ENCODE measurements around the gene ITGAD.

The ITGAD gene

DNA sequence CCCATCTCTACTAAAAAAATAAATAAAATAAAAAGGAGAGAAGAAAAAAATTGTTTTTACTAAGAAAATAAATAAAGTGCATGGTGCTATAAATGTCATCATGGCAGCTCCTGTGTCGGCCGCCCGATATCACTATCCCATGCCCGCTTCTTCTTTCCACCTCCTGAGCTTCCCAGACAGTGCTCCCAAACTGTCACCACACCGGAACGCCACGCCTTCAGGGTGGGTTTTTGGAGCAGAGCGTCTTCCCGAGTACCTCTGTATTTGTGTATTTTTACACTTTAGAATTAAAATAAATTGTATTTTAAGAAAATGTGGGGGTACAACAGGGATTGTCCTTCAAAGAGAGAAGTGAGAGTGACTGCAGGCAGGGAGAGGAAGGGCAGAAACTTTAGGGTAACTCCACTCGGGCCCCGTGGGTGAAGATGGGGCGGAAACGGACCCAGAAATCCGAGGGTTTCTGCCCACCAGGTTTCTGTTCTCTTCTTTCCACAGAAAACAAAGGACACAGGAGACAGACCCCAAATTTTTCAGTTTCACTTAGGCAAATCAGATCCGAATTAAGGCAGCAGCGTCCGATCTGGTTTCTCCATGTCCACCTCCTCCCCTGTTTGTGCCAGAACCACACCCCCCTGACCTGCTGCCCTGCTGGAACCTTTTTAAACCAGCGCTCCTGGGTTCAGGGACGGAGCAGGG, 41.7 kb upstream of the ITGAD start:
- no peak overlapping the region for H3K4me3 Mint-ChIP-seq
- no peaks in the 10 kb centered on the region for H3K9me3 Mint-ChIP-seq
- TF ChIP-seq, protein P1, sequence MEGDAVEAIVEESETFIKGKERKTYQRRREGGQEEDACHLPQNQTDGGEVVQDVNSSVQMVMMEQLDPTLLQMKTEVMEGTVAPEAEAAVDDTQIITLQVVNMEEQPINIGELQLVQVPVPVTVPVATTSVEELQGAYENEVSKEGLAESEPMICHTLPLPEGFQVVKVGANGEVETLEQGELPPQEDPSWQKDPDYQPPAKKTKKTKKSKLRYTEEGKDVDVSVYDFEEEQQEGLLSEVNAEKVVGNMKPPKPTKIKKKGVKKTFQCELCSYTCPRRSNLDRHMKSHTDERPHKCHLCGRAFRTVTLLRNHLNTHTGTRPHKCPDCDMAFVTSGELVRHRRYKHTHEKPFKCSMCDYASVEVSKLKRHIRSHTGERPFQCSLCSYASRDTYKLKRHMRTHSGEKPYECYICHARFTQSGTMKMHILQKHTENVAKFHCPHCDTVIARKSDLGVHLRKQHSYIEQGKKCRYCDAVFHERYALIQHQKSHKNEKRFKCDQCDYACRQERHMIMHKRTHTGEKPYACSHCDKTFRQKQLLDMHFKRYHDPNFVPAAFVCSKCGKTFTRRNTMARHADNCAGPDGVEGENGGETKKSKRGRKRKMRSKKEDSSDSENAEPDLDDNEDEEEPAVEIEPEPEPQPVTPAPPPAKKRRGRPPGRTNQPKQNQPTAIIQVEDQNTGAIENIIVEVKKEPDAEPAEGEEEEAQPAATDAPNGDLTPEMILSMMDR (IDR thresholded peaks at IDR 0.05; ENCODE audit: unreplicated experiment in 3 of 3) = no peak

GRCh38 chr16:31351942-31352325, 41.2 kb upstream of the ITGAD start:
- TF ChIP-seq, protein P1 (IDR thresholded peaks at IDR 0.05; ENCODE audit: unreplicated experiment in 3 of 3) = no peak
- no peak overlapping the region for H3K27ac Mint-ChIP-seq
- H3K27me3 Mint-ChIP-seq (ENCODE audit: low read depth) = peaks cover 17% of the 10 kb centered on the region
- H3K9me3 Mint-ChIP-seq = no peaks in the 10 kb centered on the region
- no peaks in the 10 kb centered on the region for H3K36me3 Mint-ChIP-seq (ENCODE audit: low read depth)
- peaks cover 6% of the 10 kb centered on the region for H3K4me1 Mint-ChIP-seq
- H3K4me3 Mint-ChIP-seq = no peak overlapping the region

More for the DNA sequence above, 41.7 kb upstream of the ITGAD start:
- Mint-ChIP-seq H3K4me1 (peaks cover 6% of the 10 kb centered on the region), H3K36me3 (ENCODE audit: low read depth) (no peaks in the 10 kb centered on the region), H3K27me3 (ENCODE audit: low read depth) (peaks cover 21% of the 10 kb centered on the region), H3K27ac (no peak overlapping the region)

DNA sequence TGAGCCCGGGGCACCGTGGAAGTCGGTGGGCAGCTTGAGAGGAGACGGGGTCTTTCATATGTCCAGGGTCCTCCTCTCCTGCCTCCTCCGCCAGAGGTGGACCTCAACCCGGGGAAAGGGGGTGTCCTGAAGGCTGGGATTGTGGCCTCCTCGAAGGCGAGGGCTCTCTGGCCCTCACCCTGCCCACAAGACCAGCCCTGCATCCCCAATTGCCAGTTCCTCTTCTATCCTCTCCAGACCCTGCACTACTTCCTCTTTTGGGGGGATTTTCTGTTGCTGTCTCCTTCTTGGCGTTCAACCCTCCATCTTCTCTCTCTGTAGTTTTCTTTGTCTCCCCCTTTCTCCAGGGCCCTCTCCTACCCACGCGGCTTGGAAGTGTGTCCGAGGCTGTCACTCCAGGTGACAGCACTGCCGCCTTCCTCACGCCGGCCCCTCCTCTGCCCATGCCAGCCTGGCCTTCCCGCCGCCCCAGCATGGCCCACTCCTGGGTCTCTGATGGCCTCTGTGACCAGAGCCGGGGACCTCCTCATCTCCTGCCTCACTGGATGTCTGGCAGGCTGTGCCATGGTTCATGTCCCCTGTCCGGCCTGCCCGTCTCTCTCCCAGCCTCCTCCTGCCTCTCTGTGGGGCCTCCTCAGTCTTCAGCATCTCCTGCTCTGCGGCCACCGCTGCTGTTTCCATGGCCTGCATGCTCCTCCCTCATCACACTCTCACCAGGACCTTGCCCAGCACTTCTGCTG, 40.6 kb upstream of the ITGAD start:
- Mint-ChIP-seq H3K27me3 (ENCODE audit: low read depth) (peaks cover 17% of the 10 kb centered on the region), H3K36me3 (ENCODE audit: low read depth) (no peaks in the 10 kb centered on the region), H3K9me3 (no peaks in the 10 kb centered on the region), H3K4me1 (peaks cover 9% of the 10 kb centered on the region), H3K4me3 (no peak overlapping the region), H3K27ac (no peak overlapping the region)
- TF ChIP-seq, protein P1 (IDR thresholded peaks at IDR 0.05; ENCODE audit: unreplicated experiment in 3 of 3) = no peak

DNA sequence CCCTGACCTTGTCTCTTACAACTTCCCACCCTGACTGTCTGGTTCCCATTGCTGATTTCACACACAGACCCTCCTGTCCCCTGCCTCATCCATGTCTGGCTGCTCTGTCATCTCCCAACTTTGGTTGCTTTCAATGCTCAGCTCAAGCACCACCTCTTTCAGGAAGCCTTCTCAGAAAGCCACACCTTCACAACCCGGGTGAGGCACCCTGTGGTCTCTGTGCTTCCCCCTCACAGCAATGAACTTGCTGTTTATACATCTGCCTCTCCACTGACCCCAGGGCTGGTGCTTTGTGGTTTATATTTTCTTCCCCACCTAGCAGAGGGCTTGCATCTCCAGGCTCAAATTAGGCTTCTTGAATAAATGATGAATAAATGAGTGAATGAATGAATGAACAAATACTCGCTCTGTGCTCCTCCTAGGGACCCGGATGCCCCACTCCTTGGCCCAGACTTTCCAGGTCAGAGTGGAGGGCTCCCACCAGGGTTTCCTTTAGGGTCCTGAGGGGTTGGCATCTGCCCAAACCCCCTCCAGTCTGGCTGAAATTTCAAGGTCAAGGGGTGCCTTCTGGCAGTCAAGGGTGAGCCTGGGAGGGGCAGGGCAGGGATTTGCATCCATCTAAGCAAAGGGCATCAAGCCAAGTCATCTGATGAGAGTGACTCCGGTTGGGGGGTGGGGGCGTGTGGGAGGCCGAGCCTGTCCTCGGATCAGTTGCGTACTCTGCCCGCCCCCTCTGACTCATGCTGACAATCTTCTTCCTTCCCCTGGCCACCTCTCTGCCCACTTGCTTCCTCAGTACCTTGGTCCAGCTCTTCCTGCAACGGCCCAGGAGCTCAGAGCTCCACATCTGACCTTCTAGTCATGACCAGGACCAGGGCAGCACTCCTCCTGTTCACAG, 38.5 kb upstream of the ITGAD start, which contains the start of gene ITGAX:
Gene ITGAX, plus strand, starts transcription at position 783 of the 898 bp plus-strand sequence. Its CDS starts 79 bp downstream, at position 862.
- H3K4me3 Mint-ChIP-seq = no peak within 1 kb of the TSS
- peaks cover 11% of the 10 kb centered on the region for H3K27me3 Mint-ChIP-seq (ENCODE audit: low read depth)
- no peak within 1 kb of the TSS for H3K27ac Mint-ChIP-seq
- TF ChIP-seq, protein P1 (IDR thresholded peaks at IDR 0.05; ENCODE audit: unreplicated experiment in 3 of 3) = no peak
- H3K4me1 Mint-ChIP-seq = peaks cover 15% of the 10 kb centered on the region
- no peaks in the 10 kb centered on the region for H3K9me3 Mint-ChIP-seq
- no peaks in the 10 kb centered on the region for H3K36me3 Mint-ChIP-seq (ENCODE audit: low read depth)

GRCh38 chr16:31355431-31356100, 37.6 kb upstream of the ITGAD start:
- Mint-ChIP-seq H3K27me3 (ENCODE audit: low read depth) (peaks cover 6% of the 10 kb centered on the region), H3K4me1 (peaks cover 15% of the 10 kb centered on the region), H3K9me3 (no peaks in the 10 kb centered on the region), H3K4me3 (no peak overlapping the region), H3K27ac (no peak overlapping the region), H3K36me3 (ENCODE audit: low read depth) (no peaks in the 10 kb centered on the region)
- TF ChIP-seq, protein P1 (IDR thresholded peaks at IDR 0.05; ENCODE audit: unreplicated experiment in 3 of 3) = no peak
